CD14-positive monocyte (primary cell): ENCODE measurements around the gene FUS. TPM values are rescaled to one million over a fixed set of nuclear protein-coding genes. Genes with fewer than 3 reads are reported as not detected.

Experiments
- DNase-seq, 3 donors: peaks; one replicate each; pipeline ENCODE4 v3.0.0-alpha.2; 2011 to 2022
- H2AFZ ChIP-seq: 2 replicates; pipeline ENCODE4 v1.6.0; 2012; ENCODE audit warnings: mild to moderate bottlenecking, low read depth, low read length, inconsistent platforms; ENCODE audit not compliant: insufficient read depth, poor library complexity, severe bottlenecking
- H3K27ac ChIP-seq, 2 donors: 1 replicate in 1 of 2; 2 replicates in 1 of 2; pipeline ENCODE4 v1.5.1; 2012 to 2013; ENCODE audit warnings: low read length in 2 of 2, control low read depth in 1 of 2, inconsistent platforms in 1 of 2, low read depth in 1 of 2, mild to moderate bottlenecking in 1 of 2
- H3K27me3 ChIP-seq, 2 donors: one replicate each; pipeline versions ENCODE4 v1.6.0 to v1.6.1; 2011 to 2013; ENCODE audit warnings: low read length in 2 of 2; ENCODE audit not compliant: control insufficient read depth in 2 of 2, insufficient read depth in 2 of 2
- H3K36me3 ChIP-seq, 2 donors: replicated peaks in 1 of 2; 1 replicate in 1 of 2; 2 replicates in 1 of 2; pipeline versions ENCODE4 v1.5.1 to v1.6.1; 2012 to 2013; ENCODE audit warnings: low read length in 2 of 2, control low read depth in 1 of 2, inconsistent platforms in 1 of 2, mild to moderate bottlenecking in 1 of 2; ENCODE audit not compliant: insufficient read depth in 2 of 2, control insufficient read depth in 1 of 2
- H3K4me1 ChIP-seq, 2 donors: 1 replicate in 1 of 2; 2 replicates in 1 of 2; pipeline versions ENCODE4 v1.5.1 to v1.6.1; 2012 to 2013; ENCODE audit warnings: low read length in 2 of 2, control low read depth in 1 of 2, inconsistent platforms in 1 of 2, mild to moderate bottlenecking in 1 of 2, moderate library complexity in 1 of 2; ENCODE audit not compliant: insufficient read depth in 2 of 2, control insufficient read depth in 1 of 2
- H3K4me2 ChIP-seq: replicated peaks from 2 replicates; pipeline ENCODE3; 2012; ENCODE audit warnings: low read length, moderate library complexity, mild to moderate bottlenecking; ENCODE audit not compliant: poor library complexity, severe bottlenecking; ENCODE audit errors: extremely low read depth
- H3K4me3 ChIP-seq, 3 experiments: fragments of 200-600 bp in 1 of 3; sonication (generic) in 1 of 3; replicated peaks in 1 of 3; 1 replicate in 2 of 3; 2 replicates in 1 of 3; pipeline ENCODE4 v1.5.1; 2011 to 2013; ENCODE audit warnings: low read length in 3 of 3, mild to moderate bottlenecking in 3 of 3, control low read depth in 2 of 3, low read depth in 2 of 3, inconsistent platforms in 1 of 3, moderate library complexity in 1 of 3
- H3K79me2 ChIP-seq: 2 replicates; pipeline ENCODE4 v1.6.0; 2012; ENCODE audit warnings: mild to moderate bottlenecking, control low read depth, inconsistent platforms, low read length, moderate library complexity; ENCODE audit not compliant: insufficient read depth
- H3K9ac ChIP-seq: 2 replicates; pipeline ENCODE4 v1.6.0; 2017; ENCODE audit warnings: low read length, mild to moderate bottlenecking; ENCODE audit not compliant: insufficient read depth, poor library complexity, severe bottlenecking
- H3K9me3 ChIP-seq, 2 donors: replicated peaks in 1 of 2; 1 replicate in 1 of 2; 2 replicates in 1 of 2; pipeline versions ENCODE4 v1.5.1 to v1.6.1; 2012 to 2013; ENCODE audit warnings: low read length in 2 of 2, control low read depth in 1 of 2; ENCODE audit not compliant: control insufficient read depth in 1 of 2, insufficient read depth in 1 of 2
- H4K20me1 ChIP-seq: 2 replicates; pipeline ENCODE4 v1.6.0; 2012; ENCODE audit warnings: mild to moderate bottlenecking, low read length, control low read depth, moderate library complexity; ENCODE audit not compliant: insufficient read depth
- H3K27ac Mint-ChIP-seq, 7 donors: one replicate each; pipeline ENCODE4 v1.8.0; 2020; ENCODE audit warnings: mild to moderate bottlenecking in 7 of 7, mixed read lengths in 7 of 7, moderate library complexity in 6 of 7, inconsistent platforms in 2 of 7
- H3K27me3 Mint-ChIP-seq, 3 donors: one replicate each; pipeline ENCODE4 v1.8.0; 2021 to 2022; ENCODE audit warnings: low read depth in 3 of 3, mild to moderate bottlenecking in 3 of 3, mixed read lengths in 3 of 3, moderate library complexity in 3 of 3, inconsistent platforms in 1 of 3
- H3K36me3 Mint-ChIP-seq, 2 donors: one replicate each; pipeline ENCODE4 v1.8.0; 2020; ENCODE audit warnings: mixed read lengths in 2 of 2, inconsistent platforms in 1 of 2, mild to moderate bottlenecking in 1 of 2
- H3K4me1 Mint-ChIP-seq: one replicate; pipeline ENCODE4 v1.8.0; 2020; ENCODE audit warnings: mild to moderate bottlenecking, mixed read lengths
- H3K4me3 Mint-ChIP-seq, 2 donors: one replicate each; pipeline ENCODE4 v1.8.0; 2020; ENCODE audit warnings: mild to moderate bottlenecking in 2 of 2, mixed read lengths in 2 of 2, moderate library complexity in 1 of 2
- H3K9me3 Mint-ChIP-seq, 7 donors: one replicate each; pipeline ENCODE4 v1.8.0; 2020 to 2022; ENCODE audit warnings: mixed read lengths in 7 of 7, mild to moderate bottlenecking in 6 of 7, moderate library complexity in 6 of 7, inconsistent platforms in 2 of 7
- CTCF ChIP-seq: fragments of 200-600 bp; IDR thresholded peaks from one replicate; pipeline ENCODE4 v1.8.0; 2022; ENCODE audit warnings: antibody characterized with exemption, mild to moderate bottlenecking
- WGBS: methylation state at CpG from one replicate; pipeline ENCODE4 v1.1.5; 2013; ENCODE audit warnings: missing lambda C conversion rate; ENCODE audit not compliant: insufficient coverage; 5-methylcytosine and 5-hydroxymethylcytosine counted together
- intact Hi-C, 2 donors: fragments of 100-400 bp; cut with micrococcal nuclease; formaldehyde crosslinking; loops; one replicate each; pipeline versions ENCODE4 v1.15.0 to v1.15.1; 2023
- polyA plus RNA-seq, 3 donors: library from polyadenylated mRNA; depleted of rRNA in 1 of 3; unstranded in 2 of 3; stranded (reverse) in 1 of 3; fragments of 300-500 nt in 2 of 3; fragments of >200 nt in 1 of 3; fragmentation: Illumina TruSeq in 2 of 3; gene quantifications; 1 replicate in 2 of 3; 2 replicates in 1 of 3; pipeline ENCODE4 v1.2.3, GENCODE V29; 2012 to 2021

FUS gene
- polyA plus RNA-seq, 3 donors = 54.9 to 246 (median 78.5) TPM

GRCh38 chr16:31217136-31217530 is 37.2 kb downstream of the FUS start:
- intact Hi-C loops = loop anchor here (2.0 to 10.0 kb wide), 3 partner anchors 14 to 62 kb away; partner anchors contain the start of genes ITGAM (in 2 of the 2), PRSS36 (in 1 of the 2) and PYCARD (in 1 of the 2)
- H3K4me3 Mint-ChIP-seq = peak overlapping the region; percentile 81 to 97
- H3K79me2 ChIP-seq = no peaks in the 10 kb centered on the region
- peaks cover 9 to 59% of the 10 kb centered on the region in 2 donors for H3K27me3 ChIP-seq
- TF ChIP-seq CTCF = no peak
- peaks cover 0 to 4% of the 10 kb centered on the region in 2 donors for H3K9me3 ChIP-seq
- H3K4me3 ChIP-seq = peak overlapping the region in 1 of 3 experiments; percentile 79
- no peak overlapping the region for H3K27ac ChIP-seq
- H4K20me1 ChIP-seq = no peaks in the 10 kb centered on the region
- peak overlapping the region in 1 of 7 donors; percentile 88 for H3K27ac Mint-ChIP-seq
- no peak overlapping the region for H3K9ac ChIP-seq
- peaks cover 15 to 16% of the 10 kb centered on the region in 2 donors for H3K36me3 Mint-ChIP-seq
- no peaks in the 10 kb centered on the region for H3K36me3 ChIP-seq
- H3K9me3 Mint-ChIP-seq = peaks cover 0 to 10% (median 7%) of the 10 kb centered on the region in 7 donors
- H3K27me3 Mint-ChIP-seq = peaks cover 65 to 81% (median 65%) of the 10 kb centered on the region in 3 donors
- H3K4me2 ChIP-seq = peak overlapping the region; percentile 90
- peaks cover 34 to 45% of the 10 kb centered on the region in 2 donors for H3K4me1 ChIP-seq
- H2AFZ ChIP-seq = peak overlapping the region; percentile 76
- WGBS = 42% methylated on average over 2 of the region's 4 CpGs
- DNase-seq = no peak
- H3K4me1 Mint-ChIP-seq = peaks cover 43% of the 10 kb centered on the region

- no peak overlapping the region for H3K4me3 ChIP-seq
Measured at GRCh38 chr16:31219154-31219741, 39.3 kb downstream of the FUS start.

More at GRCh38 chr16:31219154-31219741, 39.3 kb downstream of the FUS start:
- intact Hi-C loops = loop anchor here (5.0 to 10.0 kb wide), 2 partner anchors 38 to 64 kb away; partner anchors contain the start of genes ITGAM (in 2 of the 2) and PRSS36 (in 1 of the 2)
- Histone ChIP-seq H3K9me3 (peaks cover 0 to 4% of the 10 kb centered on the region in 2 donors), H3K9ac (no peak overlapping the region), H3K79me2 (no peaks in the 10 kb centered on the region), H3K4me1 (peaks cover 30 to 40% of the 10 kb centered on the region in 2 donors), H4K20me1 (no peaks in the 10 kb centered on the region), H3K27ac (no peak overlapping the region), H3K27me3 (peaks cover 9 to 49% of the 10 kb centered on the region in 2 donors), H2AFZ (no peak overlapping the region), H3K4me2 (no peak overlapping the region), H3K36me3 (no peaks in the 10 kb centered on the region)
- Mint-ChIP-seq H3K36me3 (peaks cover 7 to 13% of the 10 kb centered on the region in 2 donors), H3K9me3 (peaks cover 0 to 10% (median 7%) of the 10 kb centered on the region in 7 donors), H3K27me3 (peaks cover 48 to 62% (median 54%) of the 10 kb centered on the region in 3 donors), H3K27ac (peak overlapping the region in 1 of 7 donors; percentile 54), H3K4me3 (no peak overlapping the region), H3K4me1 (peaks cover 37% of the 10 kb centered on the region)
- TF ChIP-seq CTCF = no peak
- DNase-seq = no peak
- 98% methylated on average over 12 of the region's 15 CpGs for WGBS
